KBM-7 (cell line): ENCODE measurements around the gene BICRA.

Source experiments
- DNase-seq: peaks from one replicate; pipeline ENCODE4 v3.0.0-alpha.2; 2015
- in situ Hi-C: fragments of 300-500 bp; cut with MboI; formaldehyde crosslinking; loops from 2 replicates; pipeline ENCODE4 v1.14.3; 2020; ENCODE audit warnings: low sequenced_read_pairs, low pct_unique_long_range_greater_than_20kb, mixed read lengths

Gene BICRA

GRCh38 chr19:47680858-47681332, 72.0 kb downstream of the BICRA start:
- in situ Hi-C loops, result no loop called here
- no peak for DNase-seq

- in situ Hi-C loops, result no loop called here
- no peak for DNase-seq
Measured at GRCh38 chr19:47681388-47681787, 72.5 kb downstream of the BICRA start.

GRCh38 chr19:47681936-47682335, 73.0 kb downstream of the BICRA start:
- in situ Hi-C loops, result no loop called here
- DNase-seq, result no peak

GRCh38 chr19:47682939-47683338, 74.0 kb downstream of the BICRA start:
- no peak for DNase-seq
- in situ Hi-C loops, result no loop called here

- in situ Hi-C loops, result no loop called here
- no peak for DNase-seq
Measured at GRCh38 chr19:47686679-47687450, 77.9 kb downstream of the BICRA start.

- DNase-seq, result no peak
- in situ Hi-C loops, result no loop called here
Measured at GRCh38 chr19:47687906-47688305, 79.0 kb downstream of the BICRA start.

- no peak for DNase-seq
- in situ Hi-C loops, result loop anchor here (10.0 kb wide), 1 partner anchor 256 kb away; no protein-coding TSS in a partner anchor
Measured at GRCh38 chr19:47691090-47691489, 82.2 kb downstream of the BICRA start.

GRCh38 chr19:47691782-47692181, 82.8 kb downstream of the BICRA start:
- in situ Hi-C loops, result loop anchor here (10.0 kb wide), 1 partner anchor 257 kb away; no protein-coding TSS in a partner anchor
- no peak for DNase-seq

- no peak for DNase-seq
- in situ Hi-C loops, result loop anchor here (10.0 kb wide), 1 partner anchor 259 kb away; no protein-coding TSS in a partner anchor
Measured at GRCh38 chr19:47693489-47693888, 84.6 kb downstream of the BICRA start.

- no peak for DNase-seq
- in situ Hi-C loops, result loop anchor here (10.0 kb wide), 1 partner anchor 259 kb away; no protein-coding TSS in a partner anchor
Measured at GRCh38 chr19:47693903-47694302, 85.0 kb downstream of the BICRA start.

GRCh38 chr19:47694466-47695273, 85.7 kb downstream of the BICRA start:
- no peak for DNase-seq
- in situ Hi-C loops, result loop anchor here (10.0 kb wide), 1 partner anchor 260 kb away; no protein-coding TSS in a partner anchor

GRCh38 chr19:47695533-47696262, 86.8 kb downstream of the BICRA start:
- in situ Hi-C loops, result loop anchor here (10.0 kb wide), 1 partner anchor 261 kb away; no protein-coding TSS in a partner anchor
- DNase-seq, result no peak

GRCh38 chr19:47696635-47697034, 87.7 kb downstream of the BICRA start:
- in situ Hi-C loops, result loop anchor here (10.0 kb wide), 1 partner anchor 262 kb away; no protein-coding TSS in a partner anchor
- no peak for DNase-seq

GRCh38 chr19:47697863-47698609, 89.1 kb downstream of the BICRA start:
- DNase-seq, result peak; percentile 91
- in situ Hi-C loops, result loop anchor here (10.0 kb wide), 1 partner anchor 263 kb away; no protein-coding TSS in a partner anchor

- in situ Hi-C loops, result loop anchor here (10.0 kb wide), 1 partner anchor 264 kb away; no protein-coding TSS in a partner anchor
Measured at GRCh38 chr19:47698631-47699359, 89.9 kb downstream of the BICRA start.

GRCh38 chr19:47699360-47699917, 90.5 kb downstream of the BICRA start:
- DNase-seq, result peak; percentile 62
- in situ Hi-C loops, result loop anchor here (10.0 kb wide), 1 partner anchor 265 kb away; no protein-coding TSS in a partner anchor

More at GRCh38 chr19:47698631-47699359, 89.9 kb downstream of the BICRA start:
- no peak for DNase-seq
